ENCODE results near the gene UNC5A. TPM values are rescaled to one million over a fixed set of nuclear protein-coding genes. Genes with fewer than 3 reads are reported as not detected.

Gene UNC5A
- total RNA-seq, 1 experiment from 2014 or later, result 0.07 TPM

DNA sequence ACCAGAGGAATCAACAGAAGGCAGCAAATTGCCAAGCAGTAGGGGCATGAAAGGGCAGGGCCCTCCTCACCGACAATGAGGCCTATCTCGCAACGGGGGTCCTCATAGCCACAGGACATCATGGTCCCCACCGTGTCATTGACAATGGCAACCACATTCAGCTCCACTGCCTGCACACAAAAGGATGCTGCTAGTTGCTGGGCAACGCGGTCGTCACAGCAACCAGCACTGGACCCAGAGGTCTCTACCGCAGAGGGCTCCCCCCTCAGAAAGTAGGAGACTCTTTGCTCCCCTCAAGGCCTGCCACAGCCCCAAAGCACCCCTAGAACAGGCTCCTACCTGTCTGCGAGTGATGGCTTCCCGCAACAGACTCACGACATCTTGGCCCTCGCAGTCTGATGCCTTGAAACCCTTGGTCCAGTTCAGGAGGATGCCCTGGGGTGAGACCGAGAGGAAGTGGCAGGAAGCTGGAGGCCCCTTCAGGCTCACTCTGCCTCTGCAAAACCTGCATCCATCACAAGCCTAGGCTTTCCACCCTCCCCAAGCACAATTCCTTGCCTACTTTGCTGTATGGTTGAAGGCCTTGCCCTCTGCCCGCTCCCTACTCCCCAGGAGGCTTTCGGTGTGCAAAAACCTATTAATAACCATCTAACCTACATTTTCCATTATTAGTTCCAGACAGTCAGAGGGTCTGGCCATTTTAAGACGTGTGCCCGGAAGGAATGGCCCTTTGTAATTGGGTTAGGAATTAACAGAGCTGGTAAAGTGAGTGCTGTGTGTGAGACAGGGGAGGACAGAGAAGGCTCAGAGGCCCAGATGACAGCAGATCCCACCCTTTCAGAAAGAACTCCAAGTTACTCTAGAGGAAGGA, 73.6 kb downstream of the UNC5A start:
- Histone ChIP-seq H3K79me2 (ENCODE audit: low read length) (no peaks in the 10 kb centered on the region), H3K9ac (ENCODE audit: low read length) (no peak overlapping the region), H4K20me1 (ENCODE audit: low read length) (no peaks in the 10 kb centered on the region), H2AFZ (ENCODE audit: low read length) (no peak overlapping the region), H3K4me1 (ENCODE audit: insufficient read depth, low read length) (no peaks in the 10 kb centered on the region), H3K36me3 (ENCODE audit: low read depth, low read length) (no peaks in the 10 kb centered on the region), H3K27me3 (ENCODE audit: low read length) (no peaks in the 10 kb centered on the region), H3K9me2 (replicated peaks; ENCODE audit: low read length) (no peaks in the 10 kb centered on the region), H3K9me3 (ENCODE audit: low read length) (no peaks in the 10 kb centered on the region), H3K27ac (ENCODE audit: low read length) (no peak overlapping the region), H3K4me3 (ENCODE audit: low read length) (no peak overlapping the region), H3K4me2 (ENCODE audit: low read length) (no peak overlapping the region), H3F3A (ENCODE audit: low read length, unreplicated experiment) (no peaks in the 10 kb centered on the region)
- TF ChIP-seq, protein P1, sequence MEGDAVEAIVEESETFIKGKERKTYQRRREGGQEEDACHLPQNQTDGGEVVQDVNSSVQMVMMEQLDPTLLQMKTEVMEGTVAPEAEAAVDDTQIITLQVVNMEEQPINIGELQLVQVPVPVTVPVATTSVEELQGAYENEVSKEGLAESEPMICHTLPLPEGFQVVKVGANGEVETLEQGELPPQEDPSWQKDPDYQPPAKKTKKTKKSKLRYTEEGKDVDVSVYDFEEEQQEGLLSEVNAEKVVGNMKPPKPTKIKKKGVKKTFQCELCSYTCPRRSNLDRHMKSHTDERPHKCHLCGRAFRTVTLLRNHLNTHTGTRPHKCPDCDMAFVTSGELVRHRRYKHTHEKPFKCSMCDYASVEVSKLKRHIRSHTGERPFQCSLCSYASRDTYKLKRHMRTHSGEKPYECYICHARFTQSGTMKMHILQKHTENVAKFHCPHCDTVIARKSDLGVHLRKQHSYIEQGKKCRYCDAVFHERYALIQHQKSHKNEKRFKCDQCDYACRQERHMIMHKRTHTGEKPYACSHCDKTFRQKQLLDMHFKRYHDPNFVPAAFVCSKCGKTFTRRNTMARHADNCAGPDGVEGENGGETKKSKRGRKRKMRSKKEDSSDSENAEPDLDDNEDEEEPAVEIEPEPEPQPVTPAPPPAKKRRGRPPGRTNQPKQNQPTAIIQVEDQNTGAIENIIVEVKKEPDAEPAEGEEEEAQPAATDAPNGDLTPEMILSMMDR (conservative IDR thresholded peaks at IDR 0.05; ENCODE audit: low read depth, low read length), result no peak
- no peak for TF ChIP-seq EZH2 (IDR thresholded peaks at IDR 0.05; ENCODE audit: low read length, unreplicated experiment)
- no peak for TF ChIP-seq EZH2phosphoT487 (IDR thresholded peaks at IDR 0.05; ENCODE audit: borderline replicate concordance, low read length)
- ChIA-PET POLR2A (ENCODE audit: unreplicated experiment) (no interaction called here), CTCF (no interaction called here)
- no TSS peak for BruUV-seq (replicated peaks)
- intact Hi-C loops (cut with micrococcal nuclease), result no loop called here
- DNase-seq, result no peak
- ATAC-seq, result no peak

DNA sequence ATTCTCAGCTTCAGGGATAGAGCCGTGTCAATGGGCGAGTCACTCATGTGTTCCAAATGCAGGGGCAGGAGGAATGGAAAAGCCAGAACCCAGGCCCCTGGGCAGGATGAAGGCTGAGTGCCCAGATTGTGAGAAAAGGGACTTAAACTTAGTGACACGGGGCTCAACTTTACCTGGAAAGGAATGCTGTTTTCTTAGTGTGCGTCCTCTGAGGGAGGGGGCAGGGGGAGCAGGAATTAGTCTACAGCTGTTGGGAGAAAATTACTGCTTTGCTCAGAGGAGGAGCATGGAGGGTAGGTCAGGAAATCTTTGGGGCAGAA, 74.2 kb downstream of the UNC5A start:
- no peaks in the 10 kb centered on the region for H3K9me2 ChIP-seq (replicated peaks; ENCODE audit: low read length)
- H3K9ac ChIP-seq (ENCODE audit: low read length), result no peak overlapping the region
- H4K20me1 ChIP-seq (ENCODE audit: low read length), result no peaks in the 10 kb centered on the region
- no peaks in the 10 kb centered on the region for H3K4me1 ChIP-seq (ENCODE audit: insufficient read depth, low read length)
- TF ChIP-seq, protein P1 (conservative IDR thresholded peaks at IDR 0.05; ENCODE audit: low read depth, low read length), result no peak
- no peak for TF ChIP-seq EZH2phosphoT487 (IDR thresholded peaks at IDR 0.05; ENCODE audit: borderline replicate concordance, low read length)
- H2AFZ ChIP-seq (ENCODE audit: low read length), result no peak overlapping the region
- H3K79me2 ChIP-seq (ENCODE audit: low read length), result no peaks in the 10 kb centered on the region
- no peaks in the 10 kb centered on the region for H3K36me3 ChIP-seq (ENCODE audit: low read depth, low read length)
- no peak overlapping the region for H3K27ac ChIP-seq (ENCODE audit: low read length)
- H3K4me2 ChIP-seq (ENCODE audit: low read length), result no peak overlapping the region
- DNase-seq (no peak), ATAC-seq (no peak)
- no peaks in the 10 kb centered on the region for H3K9me3 ChIP-seq (ENCODE audit: low read length)
- BruUV-seq (replicated peaks), result no TSS peak
- no peaks in the 10 kb centered on the region for H3F3A ChIP-seq (ENCODE audit: low read length, unreplicated experiment)
- POLR2A ChIA-PET (ENCODE audit: unreplicated experiment), result no interaction called here
- no peak overlapping the region for H3K4me3 ChIP-seq (ENCODE audit: low read length)
- H3K27me3 ChIP-seq (ENCODE audit: low read length), result no peaks in the 10 kb centered on the region
- CTCF ChIA-PET, result no interaction called here
- intact Hi-C loops (cut with micrococcal nuclease), result no loop called here

Measured in PC-3 (cell line).